Thyroid gland (tissue), 4 donors: Measurements from ENCODE around the gene C6orf15. TPM values are rescaled to one million over a fixed set of nuclear protein-coding genes. Genes with fewer than 3 reads are reported as not detected.

Experiments used
- DNase-seq, 2 donors: peaks; one replicate each; pipeline ENCODE4 v3.0.0-alpha.2; 2019
- H3K27ac ChIP-seq, 3 donors: fragments of 200-600 bp; sonication (generic); 1 replicate in 2 of 3; 2 replicates in 1 of 3; pipeline ENCODE4 v1.5.1; 2016 to 2019; ENCODE audit warnings: mild to moderate bottlenecking in 1 of 3, moderate library complexity in 1 of 3
- H3K27me3 ChIP-seq: fragments of 200-600 bp; sonication (generic); one replicate; pipeline ENCODE4 v1.5.1; 2019
- H3K36me3 ChIP-seq, 2 donors: fragments of 200-600 bp; sonication (generic); one replicate each; pipeline ENCODE4 v1.5.1; 2016 to 2019
- H3K4me1 ChIP-seq, 2 donors: fragments of 200-600 bp; sonication (generic); one replicate each; pipeline ENCODE4 v1.5.1; 2017 to 2019
- H3K4me3 ChIP-seq, 3 donors: fragments of 200-600 bp; sonication (generic); replicated peaks in 1 of 3; 1 replicate in 2 of 3; 2 replicates in 1 of 3; pipeline ENCODE4 v1.5.1; 2016; ENCODE audit warnings: mild to moderate bottlenecking in 1 of 3
- H3K9me3 ChIP-seq: fragments of 200-600 bp; sonication (generic); one replicate; pipeline ENCODE4 v1.5.1; 2017
- CTCF ChIP-seq, 6 experiments: fragments of 200-600 bp in 3 of 6; fragments of 450-650 bp in 3 of 6; sonication (generic) in 3 of 6; IDR thresholded peaks; one replicate each; pipeline ENCODE4 v1.5.1; 2016 to 2019; ENCODE audit warnings: antibody characterized with exemption in 6 of 6, mild to moderate bottlenecking in 2 of 6, inconsistent platforms in 1 of 6, moderate library complexity in 1 of 6
- POLR2A ChIP-seq, 2 donors: fragments of 450-650 bp; IDR thresholded peaks; one replicate each; pipeline ENCODE4 v1.6.1; 2017; ENCODE audit warnings: antibody characterized with exemption in 2 of 2, mild to moderate bottlenecking in 2 of 2, moderate library complexity in 1 of 2
- WGBS, 2 donors: methylation state at CpG; one replicate each; pipeline ENCODE4 v1.1.5; 2017; 5-methylcytosine and 5-hydroxymethylcytosine counted together
- intact Hi-C: fragments of 100-400 bp; cut with DNase I; formaldehyde crosslinking; loops from one replicate; pipeline ENCODE4 v1.15.1; 2023
- total RNA-seq, 4 donors: library from RNA; depleted of rRNA; stranded (reverse); fragments of >200 nt; gene quantifications; one replicate each; pipeline ENCODE4 v1.2.3, GENCODE V29; 2016

The C6orf15 gene
- total RNA-seq, 4 donors from 2014 or later: not detected

GRCh38 chr6:31125586-31126363 is 13.4 kb upstream of the C6orf15 start:
- intact Hi-C loops: no loop called here
- H3K4me3 ChIP-seq: no peak overlapping the region
- peak overlapping the region in 2 of 3 donors; percentile 36 to 63 for H3K27ac ChIP-seq
- TF ChIP-seq CTCF (IDR thresholded peaks at IDR 0.05): no peak
- no peak for TF ChIP-seq POLR2A (IDR thresholded peaks at IDR 0.05)
- no peaks in the 10 kb centered on the region for H3K27me3 ChIP-seq
- DNase-seq: peak; percentile 56 to 80
- WGBS, 2 donors: 50 to 58% methylated on average over 12 of the region's 12 CpGs
- peaks cover 11 to 43% of the 10 kb centered on the region in 2 donors for H3K4me1 ChIP-seq
- no peaks in the 10 kb centered on the region for H3K36me3 ChIP-seq
- H3K9me3 ChIP-seq: no peaks in the 10 kb centered on the region

- peak; percentile 82 to 91 for DNase-seq
- no peaks in the 10 kb centered on the region for H3K27me3 ChIP-seq
- no peak overlapping the region for H3K4me3 ChIP-seq
- peaks cover 11 to 46% of the 10 kb centered on the region in 2 donors for H3K4me1 ChIP-seq
- 33 to 43% methylated on average over 8 of the region's 8 CpGs for WGBS, 2 donors
- intact Hi-C loops: no loop called here
- no peaks in the 10 kb centered on the region for H3K9me3 ChIP-seq
- peak overlapping the region; percentile 33 to 63 (median 52) for H3K27ac ChIP-seq
- TF ChIP-seq CTCF (IDR thresholded peaks at IDR 0.05) (no peak), POLR2A (IDR thresholded peaks at IDR 0.05) (no peak)
- H3K36me3 ChIP-seq: no peaks in the 10 kb centered on the region
These were observed 12.8 kb upstream of the C6orf15 start for GRCh38 chr6:31125162-31125561.

GRCh38 chr6:31122791-31123706 is 10.7 kb upstream of the C6orf15 start:
- peak overlapping the region; percentile 37 to 57 (median 44) for H3K27ac ChIP-seq
- no peak overlapping the region for H3K4me3 ChIP-seq
- 32 to 35% methylated on average over 16 of the region's 16 CpGs for WGBS, 2 donors
- DNase-seq: peak; percentile 94 to 97
- TF ChIP-seq CTCF (IDR thresholded peaks at IDR 0.05) (no peak), POLR2A (IDR thresholded peaks at IDR 0.05) (no peak)
- no peaks in the 10 kb centered on the region for H3K27me3 ChIP-seq
- peaks cover 11 to 46% of the 10 kb centered on the region in 2 donors for H3K4me1 ChIP-seq
- intact Hi-C loops: no loop called here
- H3K9me3 ChIP-seq: no peaks in the 10 kb centered on the region
- no peaks in the 10 kb centered on the region for H3K36me3 ChIP-seq

- no peak for DNase-seq
These were observed 8.9 kb upstream of the C6orf15 start for GRCh38 chr6:31121131-31121790.

More at GRCh38 chr6:31121131-31121790, 8.9 kb upstream of the C6orf15 start:
- Histone ChIP-seq H3K9me3 (no peaks in the 10 kb centered on the region), H3K4me1 (peaks cover 11 to 55% of the 10 kb centered on the region in 2 donors), H3K4me3 (no peak overlapping the region), H3K27ac (peak overlapping the region in 1 of 3 donors; percentile 4), H3K27me3 (no peaks in the 10 kb centered on the region), H3K36me3 (no peaks in the 10 kb centered on the region)
- 81 to 94% methylated on average over 10 to 12 of the region's 12 CpGs for WGBS, 2 donors
- TF ChIP-seq POLR2A (IDR thresholded peaks at IDR 0.05) (no peak), CTCF (IDR thresholded peaks at IDR 0.05) (no peak)
- intact Hi-C loops: no loop called here
